ENCODE measurements around the gene TRNAU1AP.

The TRNAU1AP gene

GRCh38 chr1:28507646-28508434 lies 45.0 kb upstream of the TRNAU1AP start:
- TF ChIP-seq REST (IDR thresholded peaks at IDR 0.05; ENCODE audit: low read depth) = no peak
- no peak for TF ChIP-seq TAF1 (IDR thresholded peaks at IDR 0.05; ENCODE audit: low read depth)
- TF ChIP-seq, protein P1, sequence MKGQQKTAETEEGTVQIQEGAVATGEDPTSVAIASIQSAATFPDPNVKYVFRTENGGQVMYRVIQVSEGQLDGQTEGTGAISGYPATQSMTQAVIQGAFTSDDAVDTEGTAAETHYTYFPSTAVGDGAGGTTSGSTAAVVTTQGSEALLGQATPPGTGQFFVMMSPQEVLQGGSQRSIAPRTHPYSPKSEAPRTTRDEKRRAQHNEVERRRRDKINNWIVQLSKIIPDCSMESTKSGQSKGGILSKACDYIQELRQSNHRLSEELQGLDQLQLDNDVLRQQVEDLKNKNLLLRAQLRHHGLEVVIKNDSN (IDR thresholded peaks at IDR 0.05) = no peak
- TF ChIP-seq EGR1 (IDR thresholded peaks at IDR 0.05) = no peak
- no peak for TF ChIP-seq CEBPB (IDR thresholded peaks at IDR 0.05)
- TF ChIP-seq, protein P2, sequence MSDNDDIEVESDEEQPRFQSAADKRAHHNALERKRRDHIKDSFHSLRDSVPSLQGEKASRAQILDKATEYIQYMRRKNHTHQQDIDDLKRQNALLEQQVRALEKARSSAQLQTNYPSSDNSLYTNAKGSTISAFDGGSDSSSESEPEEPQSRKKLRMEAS (IDR thresholded peaks at IDR 0.05) = no peak
- TF ChIP-seq NFIC (IDR thresholded peaks at IDR 0.05) = no peak
- no peak for TF ChIP-seq FOXM1 (IDR thresholded peaks at IDR 0.05; ENCODE audit: borderline replicate concordance, low read depth)
- no peak for TF ChIP-seq TEAD4 (IDR thresholded peaks at IDR 0.05)
- TF ChIP-seq CREB1 (IDR thresholded peaks at IDR 0.05; ENCODE audit: low read depth) = no peak
- TF ChIP-seq RAD21 (IDR thresholded peaks at IDR 0.05; ENCODE audit: low read depth) = no peak

GRCh38 chr1:28508435-28508754 lies 44.5 kb upstream of the TRNAU1AP start:
- TF ChIP-seq EP300 (IDR thresholded peaks at IDR 0.05; ENCODE audit: borderline replicate concordance) (no peak), TAF1 (IDR thresholded peaks at IDR 0.05; ENCODE audit: low read depth) (no peak)

- 0 out of 2 replicates have a peak, but pooled peaks have one; percentile 3 for TF ChIP-seq NFIC (IDR thresholded peaks at IDR 0.05)
- TF ChIP-seq REST (IDR thresholded peaks at IDR 0.05; ENCODE audit: low read depth) = no peak
These were observed 43.1 kb upstream of the TRNAU1AP start for GRCh38 chr1:28509705-28510272.

DNA sequence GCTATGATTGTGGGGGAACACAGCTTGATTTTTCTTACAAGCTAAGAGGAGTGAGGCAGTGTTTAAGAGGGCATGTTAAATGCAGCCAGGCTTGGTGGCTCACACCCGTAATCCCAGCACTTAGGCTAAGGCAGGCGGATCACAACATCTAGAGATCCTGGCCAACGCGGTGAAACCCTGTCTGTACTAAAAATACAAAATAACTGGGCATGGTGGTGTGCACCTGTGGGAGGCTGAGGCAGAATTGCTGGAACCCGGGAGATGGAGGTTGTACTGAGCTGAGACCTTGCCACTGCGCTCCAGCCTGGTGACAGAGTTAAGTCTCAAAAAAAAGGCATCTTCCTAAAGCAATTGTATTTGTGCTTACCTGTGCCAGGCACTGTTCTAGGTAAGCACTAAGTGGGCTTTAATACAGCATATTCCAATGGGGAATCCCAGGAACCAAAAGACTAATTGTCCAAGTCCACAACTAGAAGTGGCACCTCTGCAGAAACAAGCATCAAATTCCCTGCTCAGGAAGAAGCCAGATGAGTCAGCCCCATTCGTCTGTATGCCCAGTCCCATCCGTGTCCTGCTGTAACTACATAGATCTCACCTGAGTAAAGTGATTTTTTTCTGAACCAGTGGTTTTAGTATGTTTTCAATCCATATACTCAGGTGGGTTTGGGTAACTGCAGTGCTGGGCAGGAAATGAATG lies 42.5 kb upstream of the TRNAU1AP start:
- TF ChIP-seq TEAD4 (IDR thresholded peaks at IDR 0.05) = peak; percentile 4; the same call in 1 of the 2 replicates
- TF ChIP-seq, protein P1 (IDR thresholded peaks at IDR 0.05) = no peak

GRCh38 chr1:28510970-28511440 lies 41.9 kb upstream of the TRNAU1AP start:
- TF ChIP-seq REST (IDR thresholded peaks at IDR 0.05; ENCODE audit: low read depth) (no peak), CREB1 (IDR thresholded peaks at IDR 0.05; ENCODE audit: low read depth) (no peak), FOXM1 (IDR thresholded peaks at IDR 0.05; ENCODE audit: borderline replicate concordance, low read depth) (no peak), ZBTB7A (IDR thresholded peaks at IDR 0.05; ENCODE audit: low read depth) (no peak), TAF1 (IDR thresholded peaks at IDR 0.05; ENCODE audit: low read depth) (no peak), NFIC (IDR thresholded peaks at IDR 0.05) (no peak), TEAD4 (IDR thresholded peaks at IDR 0.05) (no peak), RAD21 (IDR thresholded peaks at IDR 0.05; ENCODE audit: low read depth) (no peak), EP300 (IDR thresholded peaks at IDR 0.05; ENCODE audit: borderline replicate concordance) (no peak), TCF12 (IDR thresholded peaks at IDR 0.05; ENCODE audit: low read depth) (no peak), CEBPB (IDR thresholded peaks at IDR 0.05) (no peak), YY1 (IDR thresholded peaks at IDR 0.05; ENCODE audit: low read depth) (no peak)
- TF ChIP-seq, protein P1 (IDR thresholded peaks at IDR 0.05) = no peak
- TF ChIP-seq, protein P2 (IDR thresholded peaks at IDR 0.05) = no peak
